PC-3 (cell line): ENCODE measurements around the gene OR2B3. TPM values are rescaled to one million over a fixed set of nuclear protein-coding genes. Genes with fewer than 3 reads are reported as not detected.

Source experiments
- ATAC-seq: fragments of 200-7000 bp; cut with Tn5 transposase; 2 replicates; pipeline ENCODE4 v1.9.1; 2020; ENCODE audit warnings: mild to moderate bottlenecking, moderate library complexity
- Bru-seq: library from RNA; stranded (reverse); fragments of 400-500 nt; gene quantifications from one replicate; lab custom pipeline; 2021; lab: Mats Ljungman, UMichigan
- BruChase-seq, 2 experiments: library from RNA; stranded (reverse); fragments of 400-500 nt; gene quantifications; one replicate each; lab custom pipeline; 2021; lab: Mats Ljungman, UMichigan
- BruUV-seq: library from RNA; stranded (reverse); fragments of 400-500 nt; replicated peaks from 2 replicates; lab custom pipeline; 2021; lab: Mats Ljungman, UMichigan
- CTCF ChIA-PET: fragments of 300-600 bp; sonication (Branson Sonifier 250); formaldehyde crosslinking; loops from one replicate; lab custom pipeline; 2022; ENCODE audit warnings: antibody characterized with exemption; lab: Charles Lee
- POLR2A ChIA-PET: fragments of 300-600 bp; sonication (Branson Sonifier 250); formaldehyde crosslinking; loops from one replicate; lab custom pipeline; 2022; ENCODE audit warnings: antibody characterized with exemption; ENCODE audit not compliant: unreplicated experiment; lab: Charles Lee
- DNase-seq: peaks from one replicate; pipeline ENCODE4 v3.0.0-alpha.2; 2015
- H2AFZ ChIP-seq: fragments of 300-600 bp; sonication (generic); 2 replicates; pipeline ENCODE4 v1.6.0; 2016; ENCODE audit warnings: antibody characterized with exemption, low read length
- H3F3A ChIP-seq: fragments of 300-600 bp; sonication (generic); one replicate; pipeline ENCODE4 v1.6.0; 2017; ENCODE audit warnings: antibody characterized with exemption, low read length, control low read depth, mild to moderate bottlenecking; ENCODE audit not compliant: unreplicated experiment
- H3K27ac ChIP-seq: fragments of 300-600 bp; sonication (generic); 2 replicates; pipeline ENCODE4 v1.5.1; 2016; ENCODE audit warnings: mild to moderate bottlenecking, low read length
- H3K27me3 ChIP-seq: fragments of 300-600 bp; sonication (generic); 2 replicates; pipeline ENCODE4 v1.6.1; 2016; ENCODE audit warnings: low read length, mixed read lengths
- H3K36me3 ChIP-seq: fragments of 300-600 bp; sonication (generic); 2 replicates; pipeline ENCODE4 v1.6.1; 2016; ENCODE audit warnings: low read depth, mixed run types, low read length, mixed read lengths
- H3K4me1 ChIP-seq: fragments of 300-600 bp; sonication (generic); 2 replicates; pipeline ENCODE4 v1.5.1; 2016; ENCODE audit warnings: low read length; ENCODE audit not compliant: insufficient read depth
- H3K4me2 ChIP-seq: fragments of 300-600 bp; sonication (generic); 2 replicates; pipeline ENCODE4 v1.6.0; 2016; ENCODE audit warnings: low read length
- H3K4me3 ChIP-seq: fragments of 300-600 bp; sonication (generic); 2 replicates; pipeline ENCODE4 v1.5.1; 2016; ENCODE audit warnings: mild to moderate bottlenecking, low read length, mixed read lengths
- H3K79me2 ChIP-seq: fragments of 300-600 bp; sonication (generic); 2 replicates; pipeline ENCODE4 v1.6.1; 2017; ENCODE audit warnings: low read length, mixed read lengths
- H3K9ac ChIP-seq: fragments of 300-600 bp; sonication (generic); 2 replicates; pipeline ENCODE4 v1.6.0; 2016; ENCODE audit warnings: mild to moderate bottlenecking, low read length
- H3K9me2 ChIP-seq: fragments of 300-600 bp; sonication (generic); replicated peaks from 2 replicates; pipeline ENCODE4 v1.6.1; 2016; ENCODE audit warnings: mixed run types, low read length, mixed read lengths
- H3K9me3 ChIP-seq: fragments of 300-600 bp; sonication (generic); 2 replicates; pipeline ENCODE4 v1.6.1; 2016; ENCODE audit warnings: low read length, mixed read lengths
- H4K20me1 ChIP-seq: fragments of 300-600 bp; sonication (generic); 2 replicates; pipeline ENCODE4 v1.6.1; 2016; ENCODE audit warnings: low read length, mixed read lengths
- CTCF ChIP-seq: fragments of 300-600 bp; sonication (generic); conservative IDR thresholded peaks from 2 replicates; pipeline ENCODE4 v1.5.1; 2017; ENCODE audit warnings: antibody characterized with exemption, low read depth, mild to moderate bottlenecking, low read length
- EZH2 ChIP-seq: fragments of 300-600 bp; sonication (generic); IDR thresholded peaks from one replicate; pipeline ENCODE4 v1.6.1; 2017; ENCODE audit warnings: antibody characterized with exemption, mild to moderate bottlenecking, low read length; ENCODE audit not compliant: unreplicated experiment
- EZH2phosphoT487 ChIP-seq: fragments of 300-600 bp; sonication (generic); IDR thresholded peaks from 2 replicates; pipeline ENCODE4 v1.6.1; 2018; ENCODE audit warnings: mild to moderate bottlenecking, antibody characterized with exemption, low read length, borderline replicate concordance
- intact Hi-C: fragments of 100-400 bp; cut with micrococcal nuclease; formaldehyde crosslinking; loops from 2 replicates; pipeline ENCODE4 v1.9.0; 2023
- long read RNA-seq: library from polyadenylated mRNA; unstranded; transcript quantifications from one replicate; pipeline ENCODE4 v2.0.0, GENCODE V29; 2021; ENCODE audit not compliant: unreplicated experiment
- total RNA-seq: library from RNA; depleted of rRNA; stranded (reverse); fragments of >200 nt; gene quantifications from 2 replicates; pipeline ENCODE4 v1.2.3, GENCODE V29; 2014; rRNA removed

Gene OR2B3
- total RNA-seq (not detected in 2 replicates), Bru-seq, nascent RNA (not detected), BruChase-seq, experiment 1, labeled RNA remaining after a 6-hour chase (not detected), BruChase-seq, experiment 2, labeled RNA remaining after a 2-hour chase (not detected)
- long read RNA-seq, result 0 reads

GRCh38 chr6:29087213-29087612, at the start of gene OR2B3:
OR2B3 (minus strand) TSS chr6:29087313; CDS start chr6:29087248, 65 bp downstream.
- Histone ChIP-seq H3K27ac (no peak within 1 kb of the TSS), H3K4me2 (no peak within 1 kb of the TSS), H3K4me3 (no peak within 1 kb of the TSS), H3K4me1 (no peaks in the 10 kb centered on the region), H3F3A (no peaks in the 10 kb centered on the region), H4K20me1 (no peaks in the 10 kb centered on the region), H3K79me2 (no peaks in the 10 kb centered on the region), H3K9me3 (no peaks in the 10 kb centered on the region), H2AFZ (no peak within 1 kb of the TSS), H3K9me2 (0 out of 2 replicates have a peak, but pooled peaks cover 5% of the 10 kb centered on the region), H3K9ac (no peak within 1 kb of the TSS), H3K27me3 (peaks cover 33% of the 10 kb centered on the region), H3K36me3 (no peaks in the 10 kb centered on the region)
- CTCF ChIA-PET, result no interaction called here
- POLR2A ChIA-PET, result no interaction called here
- TF ChIP-seq EZH2phosphoT487 (no peak), CTCF (no peak), EZH2 (no peak)
- BruUV-seq, result no TSS peak
- DNase-seq (no peak), ATAC-seq (no peak)
- intact Hi-C loops, result no loop called here

GRCh38 chr6:29131691-29132090, 44.6 kb upstream of the OR2B3 start:
- Histone ChIP-seq H3K9me2 (no peaks in the 10 kb centered on the region), H3K9ac (no peak overlapping the region), H3K4me2 (no peak overlapping the region), H3K9me3 (no peaks in the 10 kb centered on the region), H3K4me1 (no peaks in the 10 kb centered on the region), H3K27ac (no peak overlapping the region), H3K4me3 (no peak overlapping the region), H3K79me2 (no peaks in the 10 kb centered on the region), H3F3A (no peaks in the 10 kb centered on the region), H3K27me3 (peaks cover 62% of the 10 kb centered on the region), H4K20me1 (no peaks in the 10 kb centered on the region), H2AFZ (no peak overlapping the region), H3K36me3 (no peaks in the 10 kb centered on the region)
- POLR2A ChIA-PET, result no interaction called here
- BruUV-seq, result no TSS peak
- CTCF ChIA-PET, result no interaction called here
- TF ChIP-seq EZH2 (no peak), EZH2phosphoT487 (no peak), CTCF (no peak)
- ATAC-seq (no peak), DNase-seq (peak; percentile 18)
- intact Hi-C loops, result no loop called here

- DNase-seq, result no peak
- intact Hi-C loops, result no loop called here
- Histone ChIP-seq H2AFZ (no peak overlapping the region), H3K79me2 (no peaks in the 10 kb centered on the region), H3K4me1 (no peaks in the 10 kb centered on the region), H3K9me2 (no peaks in the 10 kb centered on the region), H3K36me3 (no peaks in the 10 kb centered on the region), H3K27ac (no peak overlapping the region), H3K27me3 (peaks cover 70% of the 10 kb centered on the region), H3K4me2 (no peak overlapping the region), H4K20me1 (no peaks in the 10 kb centered on the region), H3K4me3 (no peak overlapping the region), H3F3A (no peaks in the 10 kb centered on the region), H3K9ac (no peak overlapping the region), H3K9me3 (no peaks in the 10 kb centered on the region)
- ChIA-PET CTCF (no interaction called here), POLR2A (no interaction called here)
- ATAC-seq, result no peak
- BruUV-seq, result no TSS peak
- no peak for TF ChIP-seq EZH2phosphoT487
- no peak for TF ChIP-seq EZH2
- no peak for TF ChIP-seq CTCF
These were observed 43.5 kb upstream of the OR2B3 start for GRCh38 chr6:29130644-29131043.
